Activated CD8-positive, alpha-beta memory T cell treated with anti-CD3 and anti-CD28 coated beads, Interleukin-2, amount 50 U/mL, for 1 hour (primary cell): ENCODE data around the gene CAMK1D.
"Not testable (repeated sequence)": the region's sequence is repeated elsewhere in the genome, so short reads cannot be mapped to it uniquely, and the experiment has no call there.

Source experiments
- DNase-seq: peaks from one replicate; pipeline ENCODE4 v3.0.0-alpha.2; 2020; ENCODE audit errors: extremely low read depth

The CAMK1D gene

DNA sequence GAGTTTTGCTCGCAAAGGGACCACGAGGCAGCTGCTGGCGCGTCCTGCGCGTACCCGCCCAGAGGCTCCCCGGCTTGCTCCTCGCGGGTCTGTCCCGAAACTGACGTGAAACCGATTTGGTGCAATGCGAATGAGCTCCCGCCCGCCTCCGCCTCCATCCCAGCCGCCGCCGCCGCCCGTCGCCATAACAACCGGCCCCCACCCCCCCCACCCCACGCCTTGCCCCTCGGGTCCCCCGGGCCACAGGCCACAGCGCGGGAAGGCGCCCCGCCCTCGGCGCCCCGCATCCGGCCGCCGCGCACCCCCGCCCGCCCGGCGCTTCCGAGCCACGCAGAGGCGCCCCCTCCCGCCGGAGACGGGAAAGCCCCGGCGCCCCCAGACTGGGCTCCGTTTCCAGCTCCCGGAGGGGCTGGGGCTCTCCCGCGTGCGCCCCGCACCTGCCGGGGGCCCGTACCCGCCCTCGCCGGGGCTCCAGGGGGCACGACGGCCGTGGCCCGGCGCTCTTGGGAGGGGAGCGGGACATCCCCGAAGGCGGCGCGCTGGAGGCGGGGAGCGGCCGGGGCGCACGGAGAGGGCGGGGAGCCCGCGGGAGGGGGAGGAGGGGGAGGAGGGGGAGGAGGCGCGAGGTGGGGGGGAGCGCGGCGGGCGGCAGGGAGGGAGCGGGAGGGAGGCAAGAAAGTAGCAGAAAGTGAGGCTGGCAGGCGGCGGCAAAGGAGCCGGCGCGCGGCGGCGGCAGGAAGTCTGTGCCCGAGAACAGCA lies at the start of gene CAMK1D:
Gene CAMK1D (plus strand): TSS at position 678 of the 759 bp plus-strand sequence.
- peak; percentile 74 for DNase-seq

DNA sequence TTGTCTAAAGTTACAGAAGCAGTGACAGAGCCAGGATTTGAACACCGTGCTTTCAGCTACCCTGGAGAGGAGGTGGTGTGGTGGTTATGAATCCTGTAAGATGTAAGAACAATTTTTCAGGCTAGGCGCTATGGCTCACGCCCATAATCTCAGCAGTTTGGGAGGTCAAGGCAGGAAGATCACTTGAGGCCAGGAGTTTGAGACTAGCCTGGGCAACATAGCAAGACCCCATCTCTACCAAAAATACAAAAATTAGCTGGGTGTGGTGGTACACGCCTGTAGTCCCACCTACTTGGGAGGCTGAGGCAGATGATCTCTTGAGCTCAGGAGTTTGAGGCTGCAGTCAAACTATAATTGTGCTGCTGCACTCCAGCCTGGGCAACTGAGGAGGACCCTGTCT lies 48.3 kb upstream of the CAMK1D start:
- not testable (repeated sequence) for DNase-seq

DNA sequence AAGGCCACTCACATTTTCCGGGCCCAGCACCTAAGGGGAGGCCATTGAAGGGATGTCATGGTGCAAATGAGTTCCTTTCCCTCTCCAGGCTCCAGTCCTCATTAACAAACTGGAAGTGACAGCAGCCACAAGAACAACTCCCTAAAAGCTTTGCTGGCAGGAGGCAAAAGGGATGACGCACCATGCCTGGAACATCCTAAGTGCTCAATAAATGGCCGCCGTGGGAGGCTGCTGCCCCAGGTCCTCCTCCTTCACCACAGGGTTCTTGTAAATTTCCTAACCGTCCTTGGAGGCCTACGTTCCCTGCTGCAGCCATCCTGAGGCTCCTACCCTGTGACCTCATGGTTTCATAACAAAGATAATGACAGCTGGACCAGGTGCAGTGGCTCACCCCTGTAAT lies 41.3 kb upstream of the CAMK1D start:
- no peak for DNase-seq

DNA sequence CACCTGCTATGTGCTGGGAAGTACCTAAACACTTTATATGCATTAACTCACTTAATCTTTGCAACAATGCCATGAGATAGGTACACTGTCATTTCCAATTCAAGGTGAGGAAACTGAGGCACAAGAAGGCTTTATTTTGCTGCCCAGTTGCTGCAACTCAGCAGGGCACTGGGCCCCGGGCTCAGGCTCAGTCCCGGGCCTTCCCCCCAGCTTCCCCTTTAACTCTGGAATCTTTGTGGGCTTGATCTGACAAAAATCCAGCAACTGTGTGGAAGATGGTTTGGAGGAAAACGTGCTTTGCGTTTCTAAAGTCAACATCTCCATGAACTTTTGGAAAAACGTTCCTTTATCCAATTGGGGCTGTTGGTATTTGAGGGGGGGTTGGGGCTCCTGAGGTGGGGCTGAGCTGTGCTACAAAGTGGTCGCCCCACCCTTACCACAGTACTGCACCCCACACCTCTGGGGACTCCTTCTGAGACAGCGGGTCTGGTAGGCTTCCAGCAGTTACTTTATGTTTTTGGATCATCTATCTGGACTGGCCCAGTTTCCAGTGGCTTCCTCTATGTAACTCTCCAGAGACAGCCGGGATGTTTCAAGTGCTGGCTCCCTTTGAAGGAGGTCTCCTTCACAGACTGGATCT lies 40.5 kb upstream of the CAMK1D start:
- no peak for DNase-seq

DNA sequence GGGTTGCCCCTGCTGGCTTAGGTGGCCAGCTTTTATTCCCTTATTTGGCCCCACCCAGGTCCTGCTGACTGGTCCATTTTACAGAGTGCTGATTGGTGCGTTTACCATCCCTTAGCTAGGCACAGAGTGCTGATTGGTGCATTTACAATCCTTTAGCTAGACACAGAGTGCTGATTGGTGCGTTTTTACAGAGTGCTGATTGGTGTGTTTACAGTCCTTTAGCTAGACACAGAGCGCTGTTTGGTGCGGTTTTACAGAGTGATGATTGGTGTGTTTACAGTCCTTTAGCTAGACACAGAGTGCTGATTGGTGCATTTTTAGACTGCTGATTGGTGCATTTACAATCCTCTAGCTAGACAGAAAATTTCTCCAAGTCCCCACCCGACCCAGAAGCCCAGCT lies 39.6 kb upstream of the CAMK1D start:
- DNase-seq = not testable (repeated sequence)

DNA sequence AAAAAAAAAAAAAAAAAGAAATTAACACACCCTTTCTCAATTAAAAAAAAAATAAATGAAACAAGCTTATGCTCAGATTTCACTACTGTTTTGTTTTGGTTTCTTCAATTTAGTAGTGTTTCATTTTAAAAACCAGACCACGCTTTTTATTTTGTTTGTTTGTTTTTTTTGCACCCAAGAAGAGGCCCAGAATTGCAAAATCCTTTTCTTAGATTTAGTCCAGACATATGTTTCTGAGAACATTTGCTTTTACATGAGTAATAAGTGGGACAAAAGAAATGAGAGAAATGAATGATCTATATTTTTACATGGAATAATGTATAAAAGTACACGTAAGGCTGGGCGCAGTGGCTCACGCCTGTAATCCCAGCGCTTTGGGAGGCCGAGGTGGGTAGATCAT lies 34.5 kb upstream of the CAMK1D start:
- no peak for DNase-seq

DNA sequence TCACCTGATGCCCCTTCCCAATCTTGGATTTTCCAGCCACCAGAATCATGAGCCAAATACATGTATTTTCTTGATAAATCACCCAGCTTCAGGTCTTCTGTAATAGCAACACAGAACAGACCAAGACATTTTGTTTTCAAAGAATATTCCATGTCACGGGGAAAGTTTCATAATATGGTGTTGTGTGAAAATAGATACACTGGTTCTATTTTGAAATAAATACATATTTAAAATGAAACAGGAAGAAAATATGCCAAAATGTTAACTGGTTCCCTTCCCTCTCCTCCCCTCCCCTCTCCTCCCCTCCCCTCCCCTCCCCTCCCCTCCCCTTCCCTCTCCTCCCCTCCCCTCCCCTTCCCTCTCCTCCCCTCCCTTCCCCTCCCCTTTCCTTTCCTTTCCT lies 30.3 kb upstream of the CAMK1D start:
- no peak for DNase-seq

DNA sequence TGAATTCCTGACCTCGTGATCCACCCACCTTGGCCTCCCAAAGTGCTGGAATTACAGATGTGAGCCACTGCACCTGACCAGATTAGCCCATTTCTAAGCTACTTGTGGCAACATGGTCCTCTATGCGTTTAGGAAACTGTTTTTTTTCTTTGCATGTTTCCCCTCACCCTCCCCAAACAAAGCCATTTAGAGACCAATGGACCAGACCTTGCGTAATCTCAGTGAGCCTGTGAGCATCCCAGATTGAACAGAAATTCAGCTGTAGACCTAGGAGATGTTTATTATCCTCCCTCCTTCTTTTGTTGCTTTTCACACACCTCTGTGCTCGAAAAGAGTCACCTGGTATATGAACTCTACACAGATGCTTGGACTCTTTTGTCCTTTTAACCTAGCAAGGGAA lies 28.5 kb upstream of the CAMK1D start:
- no peak for DNase-seq

DNA sequence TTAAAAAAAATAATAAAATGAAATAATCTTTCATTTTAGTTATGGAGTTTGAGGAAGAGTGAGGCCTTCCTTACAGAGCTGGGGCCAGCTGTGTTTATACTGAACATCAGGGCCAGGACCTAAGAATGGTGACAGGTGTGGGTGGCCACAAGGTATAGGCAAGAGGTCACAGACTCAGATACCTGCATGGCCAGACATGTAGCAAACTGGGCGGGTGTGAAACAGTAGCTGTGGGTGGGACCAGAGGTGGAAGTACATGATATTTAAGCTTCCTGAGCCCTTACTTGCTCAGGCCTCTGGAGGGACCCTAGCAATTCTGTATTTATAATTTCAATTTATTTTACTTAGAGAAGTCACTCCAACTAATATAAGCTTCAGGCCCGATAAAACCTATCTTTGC lies 27.7 kb upstream of the CAMK1D start:
- DNase-seq = no peak

DNA sequence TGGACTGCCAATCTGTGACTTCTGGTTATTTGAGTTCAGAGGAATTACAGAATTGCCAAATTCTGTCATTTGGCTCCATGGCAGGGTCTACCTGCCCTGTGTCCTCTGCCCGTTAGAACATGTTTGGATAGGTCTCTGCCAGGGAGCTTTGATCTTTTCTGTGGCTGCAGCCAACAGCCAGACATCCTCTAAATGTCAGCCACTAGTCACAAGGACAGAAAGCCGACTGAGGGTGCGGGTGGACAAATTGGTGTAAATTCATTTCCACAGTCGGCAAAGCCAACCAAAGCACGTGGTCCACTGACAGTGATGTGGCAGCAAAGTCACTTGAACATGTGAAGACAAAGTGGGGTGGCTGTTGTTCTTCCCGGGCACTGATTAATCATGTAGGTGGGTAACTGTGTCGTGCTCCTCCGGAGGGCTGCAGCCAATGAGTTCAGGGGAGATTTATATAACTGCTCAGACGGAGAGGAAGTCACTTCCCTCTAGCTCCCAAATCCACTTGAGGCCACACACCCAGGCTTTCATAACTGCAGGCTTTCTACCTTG lies 26.7 kb upstream of the CAMK1D start:
- no peak for DNase-seq

DNA sequence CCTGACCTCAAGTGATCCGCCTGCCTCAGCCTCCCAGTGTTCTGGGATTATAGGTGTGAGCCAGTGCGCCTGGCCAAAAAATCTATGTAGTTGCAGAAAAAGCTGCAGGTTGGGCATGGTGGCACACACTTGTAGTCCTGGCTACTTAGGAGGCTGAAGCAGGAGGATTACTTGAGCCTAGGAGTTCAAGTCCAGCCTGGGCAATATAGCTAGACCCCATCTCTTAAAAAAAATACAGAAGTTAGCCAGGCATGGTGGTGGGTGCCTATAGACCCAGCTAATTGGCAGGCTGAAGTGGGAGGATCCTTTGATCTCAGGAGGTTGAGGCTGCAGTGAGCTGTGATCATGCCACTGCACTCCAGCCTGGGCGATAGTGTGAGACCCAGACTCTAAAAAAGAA lies 24.8 kb upstream of the CAMK1D start:
- no peak for DNase-seq

DNA sequence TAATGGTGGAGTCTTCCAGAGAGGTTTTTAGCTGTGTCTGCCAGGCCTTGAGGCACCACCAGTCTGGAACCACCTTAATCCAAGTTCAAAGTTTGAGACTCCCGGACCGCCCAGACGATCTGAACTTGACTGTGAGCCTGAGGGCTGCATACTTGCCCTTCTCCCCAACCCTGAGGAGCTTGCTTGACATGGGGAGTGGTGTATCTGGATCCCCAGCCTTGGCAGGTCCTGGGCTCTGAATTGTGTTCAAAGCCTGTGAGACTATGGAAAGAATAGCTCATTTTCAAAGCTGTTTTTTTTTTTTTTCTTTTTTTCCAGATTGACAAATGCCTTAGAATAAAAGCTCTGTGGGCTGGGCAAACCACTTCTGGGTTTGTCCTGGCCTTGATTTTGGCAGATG lies 22.3 kb upstream of the CAMK1D start:
- no peak for DNase-seq

DNA sequence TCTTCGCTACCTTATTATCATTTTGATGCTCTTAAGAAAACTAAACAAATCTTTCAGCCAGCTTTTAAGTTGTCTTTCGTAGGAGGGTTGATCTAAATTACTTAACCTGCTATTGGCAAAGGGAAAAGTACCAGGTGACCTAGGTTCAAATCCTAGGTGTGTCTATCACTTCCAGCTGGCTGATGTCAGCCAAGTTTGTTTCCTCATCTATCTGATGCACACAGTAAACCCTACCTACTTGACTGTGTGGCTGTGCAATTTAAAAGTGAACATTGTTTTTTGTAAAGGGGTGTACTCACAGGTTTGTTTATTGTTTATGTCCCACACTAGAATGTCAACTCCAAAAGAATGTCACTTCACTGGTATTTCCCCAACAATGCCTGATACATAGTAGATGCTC lies 21.9 kb upstream of the CAMK1D start:
- no peak for DNase-seq

DNA sequence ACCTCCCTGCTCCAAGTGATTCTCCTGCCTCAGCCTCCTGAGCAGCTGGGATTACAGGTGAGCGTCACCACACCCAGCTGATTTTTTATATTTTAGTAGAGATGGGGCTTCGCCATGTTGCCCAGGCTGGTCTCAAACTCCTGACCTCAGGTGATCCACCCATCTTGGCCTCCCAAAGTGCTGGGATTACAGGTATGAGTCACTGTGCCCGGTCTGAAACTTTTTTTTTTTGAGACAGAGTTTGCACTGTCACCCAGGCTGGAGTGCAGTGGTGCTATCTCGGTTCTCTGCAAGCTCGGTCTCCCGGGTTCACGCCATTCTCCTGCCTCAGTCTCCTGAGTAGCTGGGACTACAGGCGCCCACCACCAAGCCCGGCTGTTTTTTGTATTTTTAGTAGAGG lies 21.0 kb upstream of the CAMK1D start:
- DNase-seq = not testable (repeated sequence)

DNA sequence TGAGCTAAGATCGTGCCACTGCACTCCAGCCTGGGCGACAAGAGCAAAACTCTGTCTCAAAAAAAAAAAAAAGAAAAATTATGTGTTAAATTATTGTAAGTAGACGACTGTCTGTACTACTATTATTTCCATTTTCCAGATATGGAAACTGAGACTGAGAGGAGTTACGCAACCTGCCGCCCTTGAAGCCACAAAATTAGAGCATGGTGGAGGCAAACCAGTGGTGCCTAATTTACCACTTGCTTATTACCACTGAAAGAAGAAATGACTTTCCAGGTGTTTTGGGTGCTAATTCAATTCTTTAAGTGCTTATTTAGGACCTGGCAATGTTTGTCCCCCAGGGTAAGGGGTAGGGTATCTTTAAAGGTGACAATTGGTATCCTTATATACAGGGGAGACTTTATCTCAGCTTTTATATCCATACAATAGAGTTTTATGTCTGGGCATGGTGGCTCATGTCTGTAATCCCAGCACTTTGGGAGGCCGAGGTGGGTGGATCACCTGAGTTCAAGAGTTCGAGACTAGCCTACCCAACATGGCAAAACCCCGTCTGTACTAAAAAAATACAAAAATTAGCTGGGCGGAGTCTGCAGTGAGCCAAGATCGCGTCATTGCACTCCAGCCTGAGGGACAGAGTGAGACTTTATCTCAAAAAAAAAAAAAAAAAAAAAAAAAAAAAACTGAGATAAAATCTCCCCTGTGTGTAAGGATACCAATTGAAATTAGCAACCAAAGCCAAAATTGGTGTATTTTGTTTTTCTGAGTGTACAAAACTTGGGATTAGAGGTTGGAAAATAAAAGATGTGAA lies 16.6 kb upstream of the CAMK1D start:
- no peak for DNase-seq

DNA sequence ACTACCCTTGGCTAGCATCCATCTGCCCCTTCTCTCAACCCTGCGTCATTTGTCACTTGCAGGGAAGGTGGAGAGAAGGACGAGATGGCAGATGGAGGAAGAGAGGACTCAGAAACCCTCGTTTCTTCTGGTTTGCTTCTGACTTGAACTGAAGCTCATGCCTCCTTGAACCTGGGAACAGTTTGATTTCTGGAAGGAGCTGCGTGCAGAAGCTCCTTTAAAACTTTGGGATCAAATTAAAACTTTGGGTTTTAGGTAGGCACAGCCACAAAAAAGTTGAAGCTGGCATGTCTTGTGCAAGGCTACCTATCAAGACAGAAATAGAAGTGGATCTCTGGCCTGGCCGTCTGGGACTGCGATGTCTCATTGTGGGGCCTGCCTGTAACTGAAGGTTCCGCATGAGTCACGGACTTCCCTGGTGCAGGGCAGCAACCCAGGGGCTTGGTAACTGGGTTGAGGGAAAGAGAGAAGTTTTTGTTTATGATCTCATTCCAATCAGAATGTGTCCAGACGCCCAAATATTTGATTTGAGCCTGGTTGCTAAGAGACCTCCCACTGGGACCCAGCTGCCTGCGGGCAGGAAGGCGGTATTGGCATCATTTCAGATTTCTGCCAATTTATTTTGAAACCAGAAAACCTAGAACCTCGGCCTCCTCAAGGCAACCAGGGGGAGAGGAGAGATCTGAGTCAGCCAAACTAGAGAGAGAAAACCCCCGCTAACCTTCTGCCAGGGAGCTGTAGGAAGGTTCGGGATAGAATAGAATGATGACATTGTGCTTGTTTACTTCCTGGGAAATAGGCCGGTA lies 15.8 kb upstream of the CAMK1D start:
- DNase-seq = no peak

DNA sequence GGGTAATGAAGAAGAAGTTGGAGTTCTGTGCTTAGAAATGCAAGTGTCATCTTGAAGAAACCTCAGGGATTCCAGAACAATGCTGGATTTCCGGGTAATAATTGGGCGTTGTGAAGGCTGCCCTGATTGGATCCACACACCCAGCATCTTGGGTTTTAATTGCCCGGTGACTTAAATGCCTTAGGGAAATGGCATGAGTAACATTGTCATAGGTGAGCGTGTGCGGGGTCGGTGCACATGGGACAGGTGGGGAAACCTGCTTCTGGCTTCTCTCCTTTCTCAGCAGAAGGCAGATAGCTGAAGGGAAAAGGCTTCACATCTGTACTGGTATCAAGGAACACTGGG lies 15.2 kb upstream of the CAMK1D start:
- no peak for DNase-seq

DNA sequence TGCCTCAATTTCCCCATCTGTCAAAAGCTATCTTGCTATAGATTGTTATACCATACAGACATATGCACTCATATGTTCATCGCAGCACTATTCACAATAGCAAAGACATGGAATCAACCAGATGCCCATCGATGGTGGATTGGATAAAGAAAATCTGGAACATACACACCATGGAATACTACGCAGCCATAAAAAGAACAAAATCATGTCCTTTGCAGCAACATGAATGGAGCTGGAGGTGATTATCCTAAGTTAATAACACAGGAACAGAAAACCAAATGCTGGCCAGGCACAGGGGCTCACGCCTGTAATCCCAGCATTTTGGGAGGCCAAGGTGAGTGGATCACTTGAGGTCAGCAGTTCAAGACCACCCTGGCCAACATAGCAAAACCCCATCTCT lies 14.2 kb upstream of the CAMK1D start:
- DNase-seq = not testable (repeated sequence)

DNA sequence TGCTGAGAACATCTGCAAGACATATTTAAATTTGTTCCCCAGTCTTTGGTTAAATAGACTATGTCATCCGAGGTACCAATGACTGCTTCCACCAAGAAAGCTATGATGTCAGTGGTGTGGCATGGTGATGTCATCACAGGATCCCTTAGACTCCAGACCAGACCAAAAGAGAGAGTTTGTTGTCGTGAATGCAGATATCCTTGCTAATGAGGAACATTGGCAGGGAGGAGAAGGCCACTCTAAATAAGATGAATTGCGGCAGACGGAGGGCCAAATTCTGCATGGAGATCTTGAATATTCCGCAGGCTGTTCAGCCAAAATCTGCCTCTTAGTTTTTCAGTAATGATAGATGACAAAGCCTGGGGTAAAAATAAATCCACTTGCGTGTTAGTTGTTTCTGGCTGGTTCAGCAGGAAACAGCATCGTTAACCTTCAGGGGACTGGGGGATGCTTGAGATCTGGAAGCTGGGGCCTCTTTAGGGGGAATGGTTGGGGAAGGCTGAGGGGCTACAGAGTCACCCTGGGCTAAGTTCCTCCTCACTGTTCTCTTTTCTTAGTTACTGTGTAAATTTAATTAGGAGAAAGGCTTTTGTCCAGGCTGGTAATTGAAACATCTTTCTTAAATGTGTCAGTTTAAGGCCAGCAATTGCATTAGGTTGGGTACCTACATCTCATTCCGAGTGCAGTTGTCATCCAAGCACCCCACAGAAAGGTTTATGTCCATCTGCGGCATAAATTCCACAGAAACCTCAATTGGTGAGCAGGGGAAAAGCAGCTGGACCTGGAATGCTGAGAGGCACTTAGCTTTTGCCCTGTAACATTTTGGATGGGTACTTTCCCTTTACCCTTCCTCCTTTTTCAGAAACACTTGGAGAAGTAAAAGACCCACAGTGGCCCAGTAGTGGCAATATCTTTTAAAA lies 11.6 kb upstream of the CAMK1D start:
- DNase-seq = no peak

DNA sequence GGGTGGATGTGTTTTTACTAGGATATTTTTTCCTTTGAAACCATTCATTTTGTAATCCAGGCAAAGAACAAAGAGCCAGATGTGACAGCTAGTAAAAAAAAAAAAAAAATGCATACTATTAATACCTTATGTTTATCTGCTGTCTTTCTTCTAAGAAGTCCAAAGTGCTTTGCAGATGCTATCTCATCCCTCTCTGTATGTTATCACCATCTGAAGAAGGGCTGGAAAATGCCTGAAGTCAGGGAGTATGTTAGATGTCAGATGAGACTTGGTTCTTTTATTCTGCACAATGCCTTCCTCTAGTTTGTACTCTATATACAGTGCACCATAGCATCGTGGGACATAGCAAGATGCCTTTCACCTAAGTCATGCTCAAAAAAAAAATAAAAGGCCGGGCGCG lies 10.4 kb upstream of the CAMK1D start:
- no peak for DNase-seq

DNA sequence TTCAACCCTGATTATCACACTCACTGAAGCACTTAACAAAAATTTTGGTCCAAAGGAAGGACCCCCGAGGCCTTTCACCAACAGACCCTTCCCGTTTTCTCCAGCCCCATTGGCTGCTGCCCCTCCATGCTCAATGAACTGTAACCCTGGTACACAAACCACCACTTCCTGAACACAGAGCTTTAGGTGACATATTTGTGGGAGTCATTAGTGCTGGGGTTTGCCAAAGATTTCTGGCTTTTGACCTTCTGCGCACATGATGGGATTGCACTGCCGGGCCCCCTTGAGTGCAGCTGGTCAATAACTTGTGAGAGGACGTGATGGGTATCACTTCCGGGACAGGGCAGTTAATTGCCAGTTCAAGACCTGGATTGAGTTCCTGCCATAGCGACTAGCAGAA lies 9.0 kb upstream of the CAMK1D start:
- no peak for DNase-seq
